H1 (cell line): Measurements from ENCODE around the gene TBC1D16. TPM values are rescaled to one million over a fixed set of nuclear protein-coding genes. Genes with fewer than 3 reads are reported as not detected.

Experiments
- CTCF ChIA-PET: fragments of 300-600 bp; sonication (Branson Sonifier 250); formaldehyde crosslinking; loops from one replicate; lab custom pipeline; 2021; ENCODE audit not compliant: partially characterized antibody; lab: Charles Lee
- POLR2A ChIA-PET: fragments of 300-600 bp; sonication (Branson Sonifier 250); formaldehyde crosslinking; loops from one replicate; lab custom pipeline; 2021; ENCODE audit warnings: inconsistent platforms; ENCODE audit not compliant: partially characterized antibody; lab: Charles Lee
- DNase-seq, 2 experiments: peaks; one replicate each; pipeline versions ENCODE4 v3.0.0 to v3.0.0-alpha.2; 2010 to 2022; ENCODE audit warnings: low spot score in 2 of 2, low read depth in 1 of 2, mixed read lengths in 1 of 2
- FAIRE-seq: peaks from 2 replicates; lab custom pipeline; 2011; peaks lifted over from hg19 to GRCh38; lab: Jason Lieb, UNC
- H2AFZ ChIP-seq: 2 replicates; pipeline ENCODE4 v1.8.1; 2012; ENCODE audit warnings: low read length, inconsistent platforms
- H2AK5ac ChIP-seq: 2 replicates; pipeline ENCODE4 v1.6.1; 2013; ENCODE audit warnings: low read depth, low read length
- H2BK120ac ChIP-seq: replicated peaks from 2 replicates; pipeline ENCODE3; 2013; ENCODE audit warnings: low read depth, low read length, inconsistent platforms
- H2BK12ac ChIP-seq: 2 replicates; pipeline ENCODE4 v1.6.1; 2013; ENCODE audit warnings: low read depth, low read length
- H2BK15ac ChIP-seq: 2 replicates; pipeline ENCODE4 v1.6.1; 2013; ENCODE audit warnings: low read length
- H2BK20ac ChIP-seq: 2 replicates; pipeline ENCODE4 v1.6.1; 2013; ENCODE audit warnings: low read length
- H2BK5ac ChIP-seq: 2 replicates; pipeline ENCODE4 v1.6.1; 2013; ENCODE audit warnings: low read depth, low read length
- H3K14ac ChIP-seq: 2 replicates; pipeline ENCODE4 v1.6.1; 2013; ENCODE audit warnings: inconsistent platforms; ENCODE audit not compliant: insufficient read length
- H3K18ac ChIP-seq: 2 replicates; pipeline ENCODE4 v1.6.1; 2013; ENCODE audit warnings: low read length; ENCODE audit errors: extremely low read depth
- H3K23ac ChIP-seq: 2 replicates; pipeline ENCODE4 v1.6.1; 2013; ENCODE audit warnings: inconsistent platforms; ENCODE audit not compliant: insufficient read length
- H3K23me2 ChIP-seq: 2 replicates; pipeline ENCODE4 v1.6.1; 2013; ENCODE audit warnings: low read depth, low read length
- H3K27ac ChIP-seq: 2 replicates; pipeline ENCODE4 v1.6.1; 2011; ENCODE audit warnings: low read depth, low read length, inconsistent platforms
- H3K27me3 ChIP-seq, 4 experiments: replicated peaks in 1 of 4; 1 replicate in 1 of 4; 2 replicates in 3 of 4; pipeline versions ENCODE4 v1.6.1 to v1.8.1; 2011 to 2013; ENCODE audit warnings: low read length in 3 of 4, mild to moderate bottlenecking in 3 of 4, inconsistent platforms in 2 of 4, mixed read lengths in 2 of 4, moderate library complexity in 1 of 4; ENCODE audit not compliant: control insufficient read depth in 3 of 4, insufficient read depth in 3 of 4; ENCODE audit errors: extremely low read depth in 1 of 4
- H3K36me3 ChIP-seq, 4 experiments: 2 replicates each; pipeline versions ENCODE4 v1.6.1 to v1.8.1; 2011 to 2013; ENCODE audit warnings: mild to moderate bottlenecking in 4 of 4, low read length in 3 of 4, moderate library complexity in 2 of 4, control low read depth in 1 of 4, inconsistent platforms in 1 of 4; ENCODE audit not compliant: insufficient read depth in 4 of 4, control insufficient read depth in 2 of 4
- H3K4ac ChIP-seq: replicated peaks from 2 replicates; pipeline ENCODE3; 2013; ENCODE audit warnings: low read length, low read depth, mixed read lengths, inconsistent platforms; ENCODE audit not compliant: insufficient read length
- H3K4me1 ChIP-seq, 4 experiments: replicated peaks in 1 of 4; 1 replicate in 1 of 4; 2 replicates in 3 of 4; pipeline versions ENCODE4 v1.6.1 to v1.8.1; 2011 to 2013; ENCODE audit warnings: low read length in 3 of 4, inconsistent platforms in 2 of 4, mixed read lengths in 1 of 4; ENCODE audit not compliant: insufficient read depth in 4 of 4, control insufficient read depth in 3 of 4
- H3K4me2 ChIP-seq, 2 experiments: 2 replicates each; pipeline versions ENCODE4 v1.6.1 to v1.8.1; 2011 to 2013; ENCODE audit warnings: low read depth in 2 of 2, low read length in 2 of 2, control low read depth in 1 of 2, inconsistent platforms in 1 of 2, mild to moderate bottlenecking in 1 of 2; ENCODE audit not compliant: insufficient read depth in 1 of 2
- H3K4me3 ChIP-seq, 4 experiments: fragments of 200-600, 300-600 bp in 1 of 4; sonication (generic), shearing (Covaris generic), sonication (Bioruptor Twin) in 1 of 4; 2 replicates each; pipeline versions ENCODE4 v1.5.1 to v1.8.1; 2011 to 2016; ENCODE audit warnings: low read length in 4 of 4, low read depth in 3 of 4, control low read depth in 2 of 4, inconsistent platforms in 2 of 4, mild to moderate bottlenecking in 2 of 4, mixed read lengths in 1 of 4, moderate library complexity in 1 of 4; ENCODE audit not compliant: insufficient read depth in 2 of 4; ENCODE audit errors: extremely low read depth in 1 of 4
- H3K56ac ChIP-seq: replicated peaks from 2 replicates; pipeline ENCODE3; 2013; ENCODE audit warnings: low read depth, mild to moderate bottlenecking, mixed read lengths, low read length, inconsistent platforms; ENCODE audit not compliant: insufficient read length
- H3K79me1 ChIP-seq: 2 replicates; pipeline ENCODE4 v1.6.1; 2013; ENCODE audit warnings: low read depth, low read length, control low read depth
- H3K79me2 ChIP-seq, 2 experiments: 2 replicates each; pipeline versions ENCODE4 v1.6.1 to v1.8.1; 2012 to 2013; ENCODE audit warnings: low read length in 2 of 2, mild to moderate bottlenecking in 2 of 2, inconsistent platforms in 1 of 2; ENCODE audit not compliant: insufficient read depth in 2 of 2, control insufficient read depth in 1 of 2
- H3K9ac ChIP-seq, 4 experiments: replicated peaks in 1 of 4; 1 replicate in 1 of 4; 2 replicates in 3 of 4; pipeline versions ENCODE4 v1.6.1 to v1.8.1; 2011 to 2013; ENCODE audit warnings: low read depth in 3 of 4, low read length in 3 of 4, control low read depth in 2 of 4, mild to moderate bottlenecking in 2 of 4, moderate library complexity in 2 of 4, inconsistent platforms in 1 of 4; ENCODE audit errors: extremely low read depth in 1 of 4
- H3K9me3 ChIP-seq, 2 experiments: 2 replicates each; pipeline versions ENCODE4 v1.6.1 to v1.8.1; 2012 to 2013; ENCODE audit warnings: mild to moderate bottlenecking in 2 of 2, moderate library complexity in 2 of 2, control low read depth in 1 of 2, inconsistent platforms in 1 of 2, low read depth in 1 of 2, low read length in 1 of 2, mixed read lengths in 1 of 2; ENCODE audit not compliant: insufficient read depth in 2 of 2
- H4K20me1 ChIP-seq, 2 experiments: replicated peaks in 1 of 2; 2 replicates each; pipeline versions ENCODE3 to v1.8.1; 2011 to 2013; ENCODE audit warnings: inconsistent platforms in 2 of 2, low read length in 2 of 2, mild to moderate bottlenecking in 1 of 2; ENCODE audit not compliant: insufficient read depth in 2 of 2, control insufficient read depth in 1 of 2
- H4K5ac ChIP-seq: 2 replicates; pipeline ENCODE4 v1.6.1; 2013; ENCODE audit warnings: low read length, low read depth, mixed read lengths, inconsistent platforms; ENCODE audit not compliant: insufficient read length
- H4K8ac ChIP-seq: 2 replicates; pipeline ENCODE4 v1.8.0; 2013; ENCODE audit warnings: mild to moderate bottlenecking, moderate library complexity, low read length, inconsistent platforms; ENCODE audit not compliant: insufficient read depth; ENCODE audit errors: extremely low read depth
- H4K91ac ChIP-seq: replicated peaks from 2 replicates; pipeline ENCODE3; 2013; ENCODE audit warnings: low read length, mixed read lengths, inconsistent platforms; ENCODE audit not compliant: insufficient read length
- ZNF274 ChIP-seq: IDR thresholded peaks from 2 replicates; pipeline ENCODE4 v1.7.0; 2012; ENCODE audit warnings: low read length, borderline replicate concordance; ENCODE audit errors: extremely low read depth
- WGBS, 2 experiments: shearing (Covaris generic) in 1 of 2; methylation state at CpG; one replicate each; pipeline versions ENCODE4 v1.1.6 to v1.1.7; 2013 to 2015; ENCODE audit warnings: low lambda C conversion rate in 2 of 2, mixed read lengths in 2 of 2, inconsistent platforms in 1 of 2, low coverage in 1 of 2, missing lambda C conversion rate in 1 of 2; ENCODE audit not compliant: insufficient replicate concordance in 2 of 2, insufficient coverage in 1 of 2, insufficient read length in 1 of 2; ENCODE audit errors: extremely low coverage in 1 of 2, missing lambda C conversion rate in 1 of 2; 5-methylcytosine and 5-hydroxymethylcytosine counted together
- polyA plus RNA-seq, 7 experiments: library from polyadenylated mRNA; depleted of rRNA in 3 of 7; stranded (reverse) in 5 of 7; unstranded in 2 of 7; fragments of >200 nt in 5 of 7; fragments of 200-250 nt in 2 of 7; gene quantifications; 1 replicate in 5 of 7; 2 replicates in 1 of 7; 4 replicates in 1 of 7; pipeline versions ENCODE4 v1.2.1 to v1.2.3, GENCODE V29; 2011 to 2013; ENCODE audit warnings: missing spikeins in 2 of 7, mixed read lengths in 2 of 7
- total RNA-seq: library from RNA; stranded (reverse); fragmentation: NEBNext Ultra II Directional; extraction: Animal tissue kit (Norgen Biotek cat#: 25700); gene quantifications from 2 replicates; pipeline ENCODE4 v1.2.1, GENCODE V29; 2021

TBC1D16 gene
- total and polyA plus RNA-seq, 2 of the 8 experiments (the other 6 are each of a cell fraction or from before 2014, with no cell fraction given): 21.1 to 109 TPM

DNA sequence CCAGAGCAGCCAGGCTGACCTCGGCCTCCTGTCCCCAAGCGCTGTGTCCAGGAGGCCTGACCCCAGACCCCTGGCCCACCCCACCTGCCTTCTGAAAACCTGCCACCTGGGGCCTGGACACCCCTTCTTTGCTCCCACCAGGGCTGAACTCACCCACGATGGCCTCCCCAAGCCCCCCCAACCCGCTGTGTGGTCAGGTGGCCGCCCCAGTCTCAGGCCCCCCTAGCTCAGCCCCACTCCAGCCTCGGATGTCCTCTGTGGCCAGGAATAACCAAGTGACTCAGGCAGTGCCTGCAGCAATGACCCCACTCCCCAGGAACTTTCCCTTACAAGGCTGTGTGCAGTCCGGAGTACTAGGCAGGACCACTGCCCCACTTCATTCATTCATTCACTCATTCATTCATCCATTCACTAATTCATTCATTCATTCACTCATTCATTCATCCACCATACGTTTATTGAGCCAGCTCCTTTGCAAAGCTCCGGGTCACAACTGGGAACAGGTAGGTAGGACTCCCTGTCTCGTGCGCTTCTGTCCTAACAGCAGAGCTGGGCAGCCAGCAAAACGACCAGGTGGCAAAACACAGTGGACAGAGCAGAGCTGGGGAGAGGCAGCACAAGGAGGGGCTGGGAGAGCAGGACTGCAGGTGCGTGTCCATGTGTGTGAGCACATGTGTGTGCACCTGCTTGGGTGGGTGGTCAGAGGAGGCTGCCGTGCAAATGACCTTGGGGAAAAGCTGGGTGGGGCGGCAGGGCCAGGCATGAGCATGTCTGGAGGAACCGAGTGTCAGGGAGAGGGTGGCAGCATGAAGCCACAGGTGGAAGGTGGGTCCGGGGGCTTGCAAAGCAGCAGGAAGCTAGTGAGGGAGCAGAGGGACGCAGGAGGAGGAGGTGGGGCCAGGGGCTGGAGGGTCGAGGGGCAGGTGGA lies 120.6 kb downstream of the TBC1D16 start:
- peaks cover 0 to 8% (median 4%) of the 10 kb centered on the region in 4 experiments; a peak in 5 of 7 replicates for H3K4me1 ChIP-seq
- H3K27ac ChIP-seq: no peak overlapping the region
- H3K36me3 ChIP-seq: no peaks in the 10 kb centered on the region
- H3K4ac ChIP-seq: no peak overlapping the region
- H3K9ac ChIP-seq: no peak overlapping the region
- no peak overlapping the region for H3K56ac ChIP-seq
- H2BK120ac ChIP-seq: no peak overlapping the region
- H4K20me1 ChIP-seq: peaks cover 0 to 2% of the 10 kb centered on the region in 2 experiments
- POLR2A ChIA-PET: interaction anchor here (1.0 to 1.4 kb wide), 3 partner anchors 11 to 76 kb away, joined by 3 to 4 read pairs (median 3); partner anchors contain the start of gene CBX4
- peak overlapping the region; percentile 95; the same call in 1 of the 2 replicates for H2BK15ac ChIP-seq
- H3K9me3 ChIP-seq: no peaks in the 10 kb centered on the region
- no peaks in the 10 kb centered on the region; a peak in 2 of 7 replicates for H3K27me3 ChIP-seq
- CTCF ChIA-PET: interaction anchor here (0.7 to 14.0 kb wide), 34 partner anchors 8 to 170 kb away, joined by 3 to 181 read pairs (median 6); partner anchors contain the start of gene CBX4
- H3K23me2 ChIP-seq: no peaks in the 10 kb centered on the region
- no peak overlapping the region for H4K5ac ChIP-seq
- H2AFZ ChIP-seq: no peak overlapping the region
- no peak for FAIRE-seq
- no peak overlapping the region; the same call in 1 of the 2 replicates for H2AK5ac ChIP-seq
- H2BK5ac ChIP-seq: no peak overlapping the region
- DNase-seq: no peak
- no peak for TF ChIP-seq ZNF274
- H3K14ac ChIP-seq: no peak overlapping the region
- no peak overlapping the region for H4K8ac ChIP-seq
- peak overlapping the region; percentile 17 for H4K91ac ChIP-seq
- peak overlapping the region; percentile 92; the same call in 1 of the 2 replicates for H2BK12ac ChIP-seq
- H3K79me2 ChIP-seq: no peaks in the 10 kb centered on the region
- 73 to 100% methylated on average over 1 to 17 of the region's 19 CpGs for WGBS, 2 experiments
- no peak overlapping the region for H2BK20ac ChIP-seq
- H3K4me3 ChIP-seq: no peak overlapping the region
- H3K23ac ChIP-seq: no peak overlapping the region
- H3K79me1 ChIP-seq: no peaks in the 10 kb centered on the region
- no peak overlapping the region for H3K4me2 ChIP-seq
- H3K18ac ChIP-seq: peak overlapping the region; percentile 32
